Testis (tissue), 2 donors: ENCODE results near the gene SKOR2.

Experiments
- CTCF ChIP-seq, 3 experiments: fragments of 450-650 bp in 2 of 3; fragments of 200-600 bp in 1 of 3; sonication (generic) in 1 of 3; IDR thresholded peaks; one replicate each; pipeline ENCODE4 v1.5.1; 2016 to 2019; ENCODE audit warnings: antibody characterized with exemption in 3 of 3, mild to moderate bottlenecking in 2 of 3, moderate library complexity in 1 of 3
- POLR2A ChIP-seq: fragments of 450-650 bp; IDR thresholded peaks from one replicate; pipeline ENCODE4 v1.6.1; 2017; ENCODE audit warnings: antibody characterized with exemption, mild to moderate bottlenecking, moderate library complexity

DNA sequence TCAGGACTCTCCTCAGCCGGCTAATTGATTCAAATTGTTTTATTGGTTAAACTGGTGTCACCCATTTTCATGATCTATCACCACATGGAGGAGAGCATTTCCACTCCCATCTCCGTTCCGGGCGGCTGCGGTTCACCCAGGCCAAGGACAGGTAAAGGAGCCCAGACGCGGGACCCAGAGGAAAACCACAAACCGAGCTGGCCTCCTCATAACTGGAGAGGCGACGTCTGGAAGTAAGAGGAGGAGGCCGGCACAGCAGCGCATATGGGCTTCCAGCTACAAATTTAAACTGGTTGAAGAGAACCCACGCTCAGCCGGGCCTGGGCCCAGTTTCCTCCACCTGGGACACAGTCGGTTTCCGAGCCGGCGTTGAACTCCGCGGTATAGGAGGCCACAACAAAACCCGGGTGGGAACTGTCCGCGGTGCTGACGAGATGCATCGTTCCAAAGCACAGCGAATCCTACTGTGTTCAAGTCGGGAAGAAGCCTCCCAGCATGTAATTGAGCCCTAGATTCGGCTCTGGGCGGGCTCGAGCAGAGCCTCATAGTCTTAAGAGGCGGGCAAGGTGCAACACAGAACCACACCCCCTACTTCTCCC lies 3.0 kb upstream of the SKOR2 start:
- TF ChIP-seq CTCF (IDR thresholded peaks at IDR 0.05): no peak
- no peak for TF ChIP-seq POLR2A
